Spleen (tissue), 11 donors: ENCODE data around the gene GLRB. TPM values are rescaled to one million over a fixed set of nuclear protein-coding genes. Genes with fewer than 3 reads are reported as not detected.
A peak's percentile ranks its signal among the peaks of the same experiment; 100 is the strongest.

Experiments
- DNase-seq: peaks from one replicate; pipeline ENCODE4 v3.0.0-alpha.2; 2020
- H3K27ac ChIP-seq, 8 donors: fragments of 200-600 bp; sonication (generic) in 7 of 8; 1 replicate in 4 of 8; 2 replicates in 4 of 8; pipeline versions ENCODE4 v1.5.0 to v1.8.0; 2016 to 2021; ENCODE audit warnings: inconsistent platforms in 4 of 8, mild to moderate bottlenecking in 4 of 8, moderate library complexity in 1 of 8
- H3K27me3 ChIP-seq, 7 donors: fragments of 200-600 bp; sonication (generic) in 6 of 7; replicated peaks in 1 of 7; 1 replicate in 4 of 7; 2 replicates in 3 of 7; pipeline versions ENCODE4 v1.5.0 to v1.8.0; 2016 to 2021; ENCODE audit warnings: inconsistent platforms in 3 of 7, mild to moderate bottlenecking in 1 of 7
- H3K36me3 ChIP-seq, 6 donors: fragments of 200-600 bp; sonication (generic) in 5 of 6; 1 replicate in 4 of 6; 2 replicates in 2 of 6; pipeline versions ENCODE4 v1.5.0 to v1.8.0; 2016 to 2021; ENCODE audit warnings: inconsistent platforms in 2 of 6
- H3K4me1 ChIP-seq, 6 donors: fragments of 200-600 bp; sonication (generic) in 5 of 6; 1 replicate in 3 of 6; 2 replicates in 3 of 6; pipeline versions ENCODE4 v1.5.0 to v1.8.0; 2016 to 2021; ENCODE audit warnings: inconsistent platforms in 3 of 6
- H3K4me3 ChIP-seq, 8 donors: fragments of 200-600 bp; sonication (generic) in 7 of 8; 1 replicate in 4 of 8; 2 replicates in 4 of 8; pipeline versions ENCODE4 v1.5.0 to v1.8.0; 2016 to 2021; ENCODE audit warnings: inconsistent platforms in 4 of 8, mild to moderate bottlenecking in 4 of 8, moderate library complexity in 2 of 8
- H3K9me3 ChIP-seq, 8 donors: fragments of 200-600 bp; sonication (generic) in 7 of 8; 1 replicate in 4 of 8; 2 replicates in 4 of 8; pipeline versions ENCODE4 v1.5.0 to v1.8.0; 2016 to 2021; ENCODE audit warnings: inconsistent platforms in 4 of 8
- POLR2A ChIP-seq, 3 donors: fragments of 450-650 bp; IDR thresholded peaks; one replicate each; pipeline ENCODE4 v1.5.1; 2017; ENCODE audit warnings: antibody characterized with exemption in 3 of 3, mild to moderate bottlenecking in 1 of 3
- POLR2AphosphoS5 ChIP-seq, 3 donors: sonication (generic); formaldehyde crosslinking; IDR thresholded peaks; one replicate each; pipeline ENCODE4 v1.5.1; 2017; ENCODE audit warnings: antibody characterized with exemption in 3 of 3
- WGBS, 5 donors: extraction: QIAGEN DNeasy Blood & Tissue Kit in 3 of 5; methylation state at CpG; one replicate each; pipeline versions ENCODE4 v1.1.5 to v1.1.7; 2013 to 2018; 5-methylcytosine and 5-hydroxymethylcytosine counted together
- intact Hi-C: fragments of 100-400 bp; cut with DNase I; formaldehyde crosslinking; loops from one replicate; pipeline ENCODE4 v1.15.0; 2023; ENCODE audit warnings: low total_unique reads
- polyA plus RNA-seq, 3 donors: library from polyadenylated mRNA; stranded (reverse); fragments of 200-250 nt; gene quantifications; one replicate each; pipeline ENCODE4 v1.2.1, GENCODE V29; 2013
- total RNA-seq, 7 donors: library from RNA; depleted of rRNA in 3 of 7; stranded (reverse); fragments of >200 nt in 3 of 7; fragmentation: NEBNext Ultra II Directional in 4 of 7; extraction: Animal tissue kit (Norgen Biotek cat#: 25700) in 4 of 7; gene quantifications; one replicate each; pipeline versions ENCODE4 v1.1.0 to v1.2.1, GENCODE V29; 2016 to 2021
- TF ChIP-seq, protein P1 (sequence below), 11 experiments: fragments of 200-600 bp in 7 of 11; fragments of 450-650 bp in 4 of 11; sonication (generic) in 4 of 11; IDR thresholded peaks in 8 of 11; conservative IDR thresholded peaks in 3 of 11; 1 replicate in 7 of 11; 2 replicates in 4 of 11; pipeline versions ENCODE4 v1.4.0 to v1.8.0; 2016 to 2021; ENCODE audit warnings: antibody characterized with exemption in 11 of 11, inconsistent platforms in 4 of 11, mild to moderate bottlenecking in 1 of 11
- donor health status: healthy with polysubstance abuse.
- donor health status: DM: no; HTN: no; CAD: no; lungs with moderate emphysema.
- donor health status: DM: no; HTN: no; CAD: no.
- donor health status: Bipolar disorder and iron deficiency.
- donor health status: healthy.
- donor health status: DM: no; HTN: no; CAD: no.
- donor health status: DM: yes; HTN: yes; CAD: no.

GLRB gene
- total and polyA plus RNA-seq, 10 donors, result 0.03 to 0.08 TPM; not detected in 8

DNA sequence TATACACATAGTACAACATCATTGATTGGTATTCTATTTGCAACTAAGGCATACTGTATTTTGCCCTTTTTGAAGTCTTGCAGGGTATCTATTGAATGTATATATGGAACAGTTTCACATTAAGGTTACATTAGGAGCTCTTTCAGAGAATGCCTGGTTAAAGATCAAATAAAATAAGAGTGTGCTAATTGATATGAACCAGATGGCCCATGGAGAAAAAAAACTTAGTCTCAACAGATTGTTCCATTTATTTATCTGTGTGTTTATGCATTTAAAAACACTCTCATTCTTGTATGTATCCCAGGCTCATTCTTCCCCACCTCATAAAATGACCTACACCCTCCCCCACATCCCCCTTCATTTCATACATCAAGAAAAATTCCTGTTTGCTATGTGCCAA lies 109.4 kb downstream of the GLRB start:
- intact Hi-C loops, result no loop called here
- no peaks in the 10 kb centered on the region for H3K27me3 ChIP-seq
- no peak for DNase-seq
- TF ChIP-seq POLR2A (IDR thresholded peaks at IDR 0.05) (no peak), POLR2AphosphoS5 (IDR thresholded peaks at IDR 0.05) (no peak)
- TF ChIP-seq, protein P1, sequence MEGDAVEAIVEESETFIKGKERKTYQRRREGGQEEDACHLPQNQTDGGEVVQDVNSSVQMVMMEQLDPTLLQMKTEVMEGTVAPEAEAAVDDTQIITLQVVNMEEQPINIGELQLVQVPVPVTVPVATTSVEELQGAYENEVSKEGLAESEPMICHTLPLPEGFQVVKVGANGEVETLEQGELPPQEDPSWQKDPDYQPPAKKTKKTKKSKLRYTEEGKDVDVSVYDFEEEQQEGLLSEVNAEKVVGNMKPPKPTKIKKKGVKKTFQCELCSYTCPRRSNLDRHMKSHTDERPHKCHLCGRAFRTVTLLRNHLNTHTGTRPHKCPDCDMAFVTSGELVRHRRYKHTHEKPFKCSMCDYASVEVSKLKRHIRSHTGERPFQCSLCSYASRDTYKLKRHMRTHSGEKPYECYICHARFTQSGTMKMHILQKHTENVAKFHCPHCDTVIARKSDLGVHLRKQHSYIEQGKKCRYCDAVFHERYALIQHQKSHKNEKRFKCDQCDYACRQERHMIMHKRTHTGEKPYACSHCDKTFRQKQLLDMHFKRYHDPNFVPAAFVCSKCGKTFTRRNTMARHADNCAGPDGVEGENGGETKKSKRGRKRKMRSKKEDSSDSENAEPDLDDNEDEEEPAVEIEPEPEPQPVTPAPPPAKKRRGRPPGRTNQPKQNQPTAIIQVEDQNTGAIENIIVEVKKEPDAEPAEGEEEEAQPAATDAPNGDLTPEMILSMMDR (IDR thresholded peaks at IDR 0.05 in 8 of 11, conservative IDR thresholded peaks at IDR 0.05 in 3 of 11), result no peak
- H3K4me3 ChIP-seq, result no peak overlapping the region
- peaks cover 0 to 25% (median 9%) of the 10 kb centered on the region in 8 donors for H3K9me3 ChIP-seq
- H3K27ac ChIP-seq, result no peak overlapping the region
- H3K4me1 ChIP-seq, result no peaks in the 10 kb centered on the region
- no peaks in the 10 kb centered on the region for H3K36me3 ChIP-seq

DNA sequence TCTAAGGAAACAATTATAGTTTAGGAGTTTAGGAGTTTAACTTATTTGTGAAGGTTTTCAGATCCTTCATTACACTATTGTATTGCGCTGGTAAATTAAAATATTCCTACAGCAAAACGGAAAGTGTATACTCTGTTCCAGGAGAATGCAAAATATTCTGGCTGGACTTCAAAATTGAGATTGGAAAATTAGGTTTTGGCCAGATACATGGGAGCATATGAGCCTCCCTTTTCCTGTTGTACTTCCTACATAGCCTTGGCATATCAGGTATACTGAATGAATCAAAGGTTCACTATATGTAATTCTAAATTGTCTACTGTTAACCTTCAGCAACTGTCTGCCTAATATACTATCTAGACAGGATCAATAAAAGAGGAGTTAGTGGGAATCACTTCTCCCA lies 119.4 kb downstream of the GLRB start:
- WGBS, 5 donors, result 88 to 94% (median 90%) methylated on average over 2 of the region's 2 CpGs
- no peak overlapping the region for H3K4me3 ChIP-seq
- TF ChIP-seq POLR2AphosphoS5 (IDR thresholded peaks at IDR 0.05), result no peak
- TF ChIP-seq, protein P1 (IDR thresholded peaks at IDR 0.05 in 8 of 11, conservative IDR thresholded peaks at IDR 0.05 in 3 of 11), result no peak
- TF ChIP-seq POLR2A (IDR thresholded peaks at IDR 0.05), result no peak

DNA sequence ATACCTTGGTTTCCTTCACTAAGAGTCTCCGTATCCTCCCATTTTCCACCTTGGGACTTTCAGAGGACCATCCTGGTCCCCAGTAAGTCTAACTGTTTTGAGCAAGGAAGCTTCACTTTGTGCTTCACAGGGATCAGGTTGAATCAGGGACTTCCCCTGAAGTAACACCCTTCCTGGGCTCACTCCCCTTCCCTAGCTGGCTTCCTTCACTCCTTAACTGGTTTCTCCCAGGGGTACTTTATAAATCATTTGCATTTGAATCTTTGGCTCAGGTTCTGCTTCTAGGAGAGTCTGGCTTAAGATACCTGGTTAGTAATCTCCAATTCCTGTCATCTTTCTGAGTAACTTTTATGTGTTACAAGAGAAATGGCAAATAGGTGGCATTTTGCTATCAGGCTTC lies 120.1 kb downstream of the GLRB start:
- Histone ChIP-seq H3K27ac (no peak overlapping the region), H3K36me3 (no peaks in the 10 kb centered on the region), H3K4me1 (no peaks in the 10 kb centered on the region), H3K9me3 (no peaks in the 10 kb centered on the region), H3K27me3 (no peaks in the 10 kb centered on the region), H3K4me3 (no peak overlapping the region)
- WGBS, 5 donors, result 87 to 100% (median 88%) methylated on average over 1 of the region's 1 CpG
- intact Hi-C loops, result no loop called here
- DNase-seq, result no peak
- no peak for TF ChIP-seq POLR2A (IDR thresholded peaks at IDR 0.05)

More for the DNA sequence above, 119.4 kb downstream of the GLRB start:
- Histone ChIP-seq H3K4me1 (no peaks in the 10 kb centered on the region), H3K9me3 (no peaks in the 10 kb centered on the region), H3K27me3 (no peaks in the 10 kb centered on the region), H3K36me3 (no peaks in the 10 kb centered on the region), H3K27ac (no peak overlapping the region)
- intact Hi-C loops, result no loop called here
- DNase-seq, result no peak

DNA sequence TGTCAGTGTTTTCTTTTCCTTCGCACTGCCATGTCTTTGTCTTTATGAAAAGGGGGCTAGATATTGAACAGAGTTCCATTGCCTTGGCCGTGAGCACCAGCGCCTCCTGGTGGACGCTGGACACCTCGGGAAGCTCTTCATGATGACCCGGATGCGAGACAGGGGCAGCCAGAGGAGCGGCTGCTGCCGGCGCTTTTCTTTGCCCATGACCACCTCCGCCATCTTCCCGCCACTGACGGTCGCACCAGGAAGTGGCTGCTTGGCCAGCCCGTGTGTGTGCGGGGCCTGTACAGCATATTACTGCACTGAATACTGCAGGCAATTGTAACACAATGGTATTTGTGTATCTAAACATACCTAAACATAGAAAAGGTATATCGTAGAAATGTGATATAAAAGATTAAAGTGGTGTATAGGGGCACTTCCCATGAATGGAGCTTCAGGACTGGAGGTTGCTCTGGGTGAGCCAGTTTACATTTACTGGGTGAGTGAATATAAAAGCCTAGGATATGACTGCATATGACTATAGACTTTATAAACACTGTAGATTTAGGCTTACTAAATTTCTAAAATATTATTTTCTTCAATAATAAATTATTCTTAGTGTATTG lies 128.8 kb downstream of the GLRB start:
- WGBS, 5 donors, result 70 to 77% (median 73%) methylated on average over 17 of the region's 17 CpGs
- peak; percentile 77 for DNase-seq
- intact Hi-C loops, result no loop called here
- Histone ChIP-seq H3K27me3 (no peaks in the 10 kb centered on the region), H3K36me3 (no peaks in the 10 kb centered on the region), H3K4me3 (no peak overlapping the region), H3K9me3 (no peaks in the 10 kb centered on the region), H3K4me1 (no peaks in the 10 kb centered on the region), H3K27ac (no peak overlapping the region)
- TF ChIP-seq POLR2A (IDR thresholded peaks at IDR 0.05) (no peak), POLR2AphosphoS5 (IDR thresholded peaks at IDR 0.05) (no peak)
- TF ChIP-seq, protein P1 (IDR thresholded peaks at IDR 0.05 in 8 of 11, conservative IDR thresholded peaks at IDR 0.05 in 3 of 11), result peak in 5 of 11 experiments; percentile 14 to 45 (median 21)
